ACHN (cell line): ENCODE measurements around the gene KIAA0040.

ENCODE experiments used
- DNase-seq: peaks from one replicate; pipeline ENCODE4 v3.0.0-alpha.2; 2015
- in situ Hi-C: cut with HindIII; loops from 2 replicates; pipeline ENCODE4 v1.10.0; 2017; ENCODE audit warnings: low sequenced_read_pairs, low pct_ligation_motif_present, low pct_unique_long_range_greater_than_20kb

KIAA0040 gene

DNA sequence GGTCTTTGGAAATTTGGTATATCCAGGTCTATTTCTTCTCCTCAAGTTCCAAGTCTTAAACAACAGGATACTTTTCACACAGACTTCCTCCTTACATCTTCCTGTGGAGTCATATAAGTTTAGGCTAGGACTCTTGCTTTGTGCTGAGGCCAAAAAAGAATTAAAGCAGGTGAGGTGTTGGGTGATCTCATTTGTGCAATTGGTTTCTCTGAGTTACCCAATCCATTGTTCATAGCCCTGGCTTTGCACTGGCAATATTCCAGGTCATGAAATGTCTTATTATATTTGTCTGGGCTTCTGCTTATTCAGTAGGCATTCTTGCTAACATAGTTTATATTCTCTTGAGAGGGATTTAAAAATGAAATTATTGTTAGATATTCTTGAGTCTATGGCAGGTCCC is 14.1 kb upstream of the KIAA0040 start:
- in situ Hi-C loops: no loop called here
- no peak for DNase-seq

DNA sequence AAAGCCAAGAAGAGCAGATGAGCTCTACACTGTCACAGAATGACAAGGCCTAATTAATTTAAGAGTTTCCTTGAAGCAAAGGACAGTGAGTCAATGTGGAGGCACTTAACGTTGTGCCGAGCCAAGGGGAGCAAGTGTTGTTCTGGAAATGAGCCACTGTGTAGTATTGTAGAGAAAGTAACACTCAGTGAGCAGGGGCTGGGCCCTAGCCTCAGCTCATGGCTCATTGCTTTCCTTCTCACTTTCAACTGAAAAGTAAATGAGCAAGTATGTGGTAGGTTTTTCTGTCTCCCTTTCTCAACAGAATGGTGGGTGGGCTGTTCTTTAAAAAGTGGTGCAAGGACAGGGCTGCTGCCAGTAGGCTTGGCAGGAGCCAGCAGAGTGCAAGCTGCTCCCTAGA is 11.8 kb upstream of the KIAA0040 start:
- in situ Hi-C loops: no loop called here
- DNase-seq: no peak

DNA sequence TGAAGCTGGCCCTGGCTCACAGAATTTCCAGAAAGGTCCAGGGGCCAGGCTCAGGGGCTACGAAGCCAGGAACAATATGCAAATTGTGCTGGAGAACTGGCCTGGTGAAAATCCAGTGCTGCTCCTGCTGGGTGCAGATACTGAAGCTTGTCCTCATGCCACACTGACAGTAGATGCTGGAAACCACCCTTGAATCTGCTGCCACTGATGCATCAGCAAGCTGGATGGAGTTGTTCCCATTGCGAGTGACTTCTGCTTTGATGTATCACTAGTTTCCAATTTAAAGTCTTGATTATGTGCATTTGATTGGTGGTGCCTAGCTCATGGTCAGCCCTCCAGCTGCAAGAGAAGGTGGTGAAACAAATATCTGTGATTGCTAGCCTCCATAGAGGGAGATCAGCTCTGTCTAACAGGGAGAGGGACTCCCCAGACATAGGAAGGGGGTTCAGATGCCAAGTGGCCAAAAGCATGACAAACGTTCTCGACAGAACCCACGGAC is 11.0 kb upstream of the KIAA0040 start:
- no peak for DNase-seq
- in situ Hi-C loops: no loop called here

DNA sequence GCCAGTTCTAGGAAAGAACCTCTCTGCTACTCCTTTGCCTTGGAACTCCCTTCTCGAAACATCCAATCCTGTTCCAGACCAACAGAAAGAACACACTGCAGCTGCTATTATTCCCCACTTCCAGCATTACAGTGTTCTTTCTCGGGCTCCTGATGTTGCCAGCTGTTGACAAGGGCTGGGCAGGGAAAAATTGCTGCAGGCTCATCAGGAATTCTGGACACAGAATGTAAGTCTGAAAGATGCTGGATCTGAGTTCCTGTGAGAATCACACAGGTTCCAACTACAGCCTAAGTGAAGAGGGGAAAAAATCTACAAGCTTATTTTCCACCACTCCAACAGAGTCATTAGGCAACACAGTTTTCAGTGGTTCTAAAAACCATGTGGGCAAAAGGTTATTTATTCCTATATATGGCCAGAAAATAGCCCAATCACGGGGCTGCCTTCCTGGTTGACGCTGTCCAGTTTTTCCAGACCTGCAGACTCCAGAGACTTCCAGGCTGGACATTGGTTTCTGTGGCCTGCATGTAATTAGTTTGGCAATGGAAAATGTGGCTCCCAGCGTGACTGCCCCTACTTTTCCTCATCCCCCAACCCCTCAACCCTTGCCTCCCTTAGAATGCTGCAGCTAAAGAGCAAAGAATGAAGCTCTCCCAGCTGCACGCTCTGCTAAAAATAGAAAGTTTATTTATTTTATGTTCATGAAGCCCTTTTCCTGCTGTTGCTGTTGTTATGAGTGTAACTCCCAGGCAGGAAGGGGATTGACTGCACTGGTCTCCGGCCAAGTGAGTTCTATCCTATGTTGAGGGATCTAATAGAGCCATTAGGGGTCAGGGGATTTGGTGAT is 8.3 kb upstream of the KIAA0040 start:
- no peak for DNase-seq
- in situ Hi-C loops: no loop called here

DNA sequence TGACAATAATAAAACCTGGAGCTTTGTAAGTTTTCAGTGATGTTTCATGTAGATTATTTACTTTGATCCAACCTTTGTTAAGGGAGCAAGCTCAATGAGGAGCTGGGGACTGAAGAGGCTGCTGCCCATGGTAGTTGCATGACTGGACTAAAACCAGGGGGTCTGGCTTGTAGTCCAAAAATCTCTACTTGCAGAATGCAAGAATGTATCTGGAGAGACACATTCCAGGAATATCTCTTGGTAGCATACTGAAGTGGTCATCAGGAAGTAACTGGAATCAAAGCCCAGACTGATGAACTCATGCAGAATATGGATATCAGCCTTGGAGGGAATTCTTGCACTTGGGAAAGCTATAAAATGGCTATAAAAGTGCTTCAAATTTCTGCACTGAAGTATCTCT is 5.8 kb upstream of the KIAA0040 start:
- no peak for DNase-seq
- in situ Hi-C loops: no loop called here

DNA sequence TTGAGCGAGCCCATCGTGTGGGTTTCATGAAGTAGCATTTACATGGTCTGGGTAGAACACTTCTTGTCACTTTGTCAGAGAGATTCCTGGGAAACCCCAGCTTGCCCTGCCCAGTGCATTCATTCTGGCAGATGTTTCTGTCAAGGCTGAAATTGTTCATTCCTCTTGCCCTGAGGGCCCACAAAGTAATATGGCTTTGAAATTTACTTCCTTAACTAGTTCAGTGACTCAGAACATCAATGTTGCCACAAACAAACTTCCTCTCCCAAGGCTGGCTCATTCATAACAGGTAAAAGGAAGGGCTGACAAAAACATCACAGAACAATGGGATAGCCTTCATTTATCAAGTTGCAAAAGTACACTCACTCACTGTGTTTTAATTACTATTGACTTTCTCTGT is 5.0 kb upstream of the KIAA0040 start:
- in situ Hi-C loops: no loop called here
- no peak for DNase-seq

DNA sequence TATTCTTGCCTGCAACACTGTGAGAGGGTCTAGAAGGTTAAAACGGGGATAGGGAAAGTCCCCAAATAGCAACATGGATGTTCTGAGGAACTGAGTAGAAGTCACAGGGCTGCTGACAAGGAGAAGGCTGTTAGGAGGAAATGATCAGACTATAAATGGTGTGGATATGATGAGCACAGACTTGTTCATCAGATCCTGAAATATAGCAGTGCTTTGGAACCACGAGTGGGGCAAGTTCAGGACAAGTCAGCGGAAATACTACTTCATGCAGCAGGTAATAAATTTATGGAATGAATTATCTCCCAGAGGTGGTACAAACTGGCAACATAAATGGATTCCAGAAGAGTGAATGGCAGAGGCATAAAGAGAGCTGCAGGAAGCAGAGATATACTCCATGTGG is 3.2 kb upstream of the KIAA0040 start:
- no peak for DNase-seq
- in situ Hi-C loops: no loop called here

DNA sequence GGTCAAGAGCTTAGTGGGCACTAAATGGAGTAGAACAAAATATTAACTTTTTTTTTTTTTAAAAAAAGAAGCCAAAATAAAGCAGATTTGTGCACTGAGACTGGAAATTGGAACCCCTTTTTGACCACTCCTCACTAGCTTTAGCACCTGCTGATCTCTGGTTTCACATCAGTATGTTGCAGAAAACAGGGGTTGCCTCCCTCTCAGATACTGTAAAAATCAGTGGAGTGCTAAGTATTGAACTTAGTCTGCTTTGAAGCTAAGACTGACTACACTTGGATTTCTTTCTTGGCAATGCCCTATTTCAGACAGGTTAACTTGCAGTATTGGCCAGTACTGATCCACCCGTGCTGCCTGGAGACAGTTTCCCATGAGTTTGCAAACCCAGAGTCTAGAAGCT is 2.7 kb upstream of the KIAA0040 start:
- in situ Hi-C loops: no loop called here
- no peak for DNase-seq

DNA sequence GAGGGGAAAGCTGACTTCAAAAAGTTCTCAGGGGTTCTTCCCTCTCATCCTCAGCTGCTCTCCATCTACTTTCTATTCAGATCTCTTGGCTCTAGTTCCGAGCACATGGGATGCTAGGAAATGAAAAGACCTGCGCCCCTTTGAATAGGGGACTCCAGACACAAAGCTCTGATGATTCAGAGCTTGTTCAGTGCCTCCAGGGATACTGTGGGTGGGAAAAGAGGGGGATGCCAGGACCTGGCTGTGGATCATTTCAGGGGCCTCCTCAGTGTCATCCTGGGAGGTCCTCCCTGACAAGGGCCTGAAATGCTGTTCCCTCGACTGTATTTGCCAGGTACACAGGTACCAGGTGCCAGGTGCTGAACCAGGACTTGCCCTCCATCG is 943 bp upstream of the KIAA0040 start:
- DNase-seq: no peak
- in situ Hi-C loops: no loop called here

DNA sequence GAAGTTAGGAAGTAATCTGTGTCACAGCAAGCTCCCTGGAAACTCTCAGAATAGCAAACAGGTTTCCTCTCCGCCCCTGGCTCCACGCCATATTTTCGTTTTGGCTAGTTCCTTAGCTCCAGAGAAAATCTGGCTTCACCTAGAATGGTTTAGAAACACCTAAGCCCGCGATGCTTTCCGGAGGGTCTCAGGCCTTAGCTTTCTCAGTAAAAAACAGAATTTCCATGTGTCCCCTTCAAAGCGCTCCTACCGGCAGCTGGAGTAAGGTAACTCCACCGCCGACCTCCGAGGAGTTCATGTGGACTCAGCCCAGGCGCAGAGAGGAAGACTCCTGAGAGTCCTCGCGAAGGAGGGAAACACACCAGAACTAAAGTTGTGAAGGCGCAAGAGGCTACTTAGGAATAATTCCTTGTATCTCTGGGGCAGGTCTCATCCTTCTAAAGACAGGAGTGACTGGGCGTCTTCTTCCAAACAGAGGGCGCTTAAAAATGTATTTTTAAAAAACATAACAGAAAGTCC is 406 bp downstream of the KIAA0040 start:
- DNase-seq: peak; percentile 17
- in situ Hi-C loops: no loop called here

DNA sequence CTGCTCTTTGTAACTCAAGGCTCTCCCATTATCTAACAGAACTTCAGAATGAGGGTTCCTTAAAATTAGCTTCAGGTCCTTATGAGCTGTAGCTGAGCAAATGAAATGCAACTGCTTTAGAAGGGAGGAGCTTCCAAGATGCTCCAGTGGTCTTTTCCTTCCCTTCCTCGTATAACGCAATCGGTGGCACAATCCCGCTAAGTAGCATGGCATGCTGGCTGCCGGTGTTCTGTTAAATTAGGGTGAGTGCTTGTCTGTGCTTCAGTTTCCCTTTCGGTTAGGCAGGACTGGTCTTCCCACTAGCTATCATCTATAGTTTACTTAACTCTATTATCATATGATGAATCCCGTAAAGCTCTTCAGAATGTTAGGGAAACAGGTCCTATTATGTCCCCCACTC is 917 bp downstream of the KIAA0040 start:
- peak; percentile 22 for DNase-seq
- in situ Hi-C loops: no loop called here

DNA sequence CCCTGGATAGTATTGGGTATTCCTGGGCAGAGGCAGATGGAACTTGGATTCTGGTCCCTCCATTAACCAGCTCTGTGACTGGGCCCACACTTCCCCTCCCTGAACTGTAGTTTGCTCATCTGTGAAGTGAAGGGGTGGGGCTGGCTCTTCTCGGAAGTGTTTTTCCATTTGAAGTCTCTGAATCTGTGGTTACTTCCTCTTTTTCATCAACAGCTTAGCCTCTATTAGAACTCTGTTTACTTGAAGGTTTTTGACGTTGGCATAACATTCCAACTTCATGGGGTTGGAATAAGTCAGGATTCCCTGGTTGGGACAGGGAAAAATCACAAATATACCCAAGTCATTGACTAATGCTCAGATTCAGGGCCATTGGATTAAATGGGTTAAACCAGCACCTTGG is 3.6 kb downstream of the KIAA0040 start:
- no peak for DNase-seq
- in situ Hi-C loops: no loop called here

DNA sequence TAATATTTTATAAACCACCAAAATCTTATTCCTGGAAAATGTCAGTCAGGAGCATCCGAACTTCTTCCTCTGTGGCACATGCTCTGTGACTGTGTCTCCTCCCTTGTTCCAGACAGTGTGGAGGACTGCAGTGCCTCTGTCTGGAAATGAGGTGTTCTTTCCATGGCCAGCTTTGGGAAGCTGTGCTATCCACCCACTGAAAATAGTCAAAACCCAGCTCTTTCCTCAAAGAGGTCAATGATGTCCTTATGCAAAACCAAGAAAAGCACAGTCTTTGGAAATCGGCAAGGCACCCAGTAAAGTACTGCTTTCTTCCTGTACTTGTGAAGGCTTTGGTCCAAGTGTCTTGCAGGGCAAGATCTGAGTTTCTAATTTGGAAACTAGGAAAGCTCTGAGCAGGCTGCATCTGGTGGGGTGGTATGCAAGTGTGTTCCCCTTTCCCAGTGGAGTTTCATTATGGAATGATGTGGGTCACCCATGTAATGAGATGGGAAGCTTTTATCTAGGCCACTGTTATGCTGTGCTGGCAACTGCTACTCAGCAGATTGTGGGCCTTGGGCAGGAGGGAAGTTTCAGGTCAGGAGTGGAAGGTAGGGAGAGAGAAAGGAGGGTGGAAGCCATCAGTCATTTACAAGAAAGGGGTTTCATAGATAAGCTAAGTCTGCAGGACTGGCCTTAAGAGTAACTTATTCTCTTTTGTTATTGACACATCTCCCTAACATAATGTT is 6.0 kb downstream of the KIAA0040 start:
- DNase-seq: no peak
- in situ Hi-C loops: no loop called here

DNA sequence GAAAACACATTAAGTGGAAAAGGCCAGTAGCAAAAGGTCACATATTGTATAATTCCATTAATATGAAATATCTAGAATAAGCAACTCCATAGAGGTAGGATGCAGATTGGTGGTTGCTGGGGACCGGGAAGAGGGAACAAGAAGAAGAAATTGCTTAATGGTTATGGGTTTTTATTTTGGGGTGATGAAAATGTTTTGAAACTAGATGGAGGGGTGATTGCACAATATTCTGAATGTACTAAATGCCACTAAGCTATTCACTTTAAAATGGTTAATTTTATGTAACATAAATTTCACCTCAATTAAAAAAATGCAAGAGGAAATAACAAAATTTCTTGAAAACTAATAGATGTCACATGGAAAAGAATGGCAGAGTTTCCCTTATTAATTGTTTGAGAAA is 6.7 kb downstream of the KIAA0040 start:
- in situ Hi-C loops: no loop called here
- no peak for DNase-seq

DNA sequence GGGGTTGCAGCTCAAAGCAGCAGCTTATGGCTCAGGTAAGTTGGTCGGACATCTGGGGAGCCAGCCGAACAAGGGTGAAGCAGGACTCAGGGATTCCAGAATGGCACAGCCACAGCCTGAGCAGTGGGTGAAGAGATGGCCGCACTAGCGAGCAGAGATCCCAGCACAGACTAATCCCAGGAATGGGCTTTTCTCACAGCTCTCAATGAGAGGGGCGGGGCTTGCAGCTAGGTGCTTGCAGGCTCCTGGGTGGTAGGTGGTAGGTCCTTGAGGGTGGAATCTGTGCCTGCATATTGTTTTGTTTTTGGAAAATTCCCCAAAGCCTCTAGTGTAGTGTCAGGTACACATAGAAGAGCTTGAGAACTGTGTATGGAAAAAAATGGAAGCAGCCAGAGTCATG is 9.0 kb downstream of the KIAA0040 start:
- in situ Hi-C loops: no loop called here
- DNase-seq: no peak

DNA sequence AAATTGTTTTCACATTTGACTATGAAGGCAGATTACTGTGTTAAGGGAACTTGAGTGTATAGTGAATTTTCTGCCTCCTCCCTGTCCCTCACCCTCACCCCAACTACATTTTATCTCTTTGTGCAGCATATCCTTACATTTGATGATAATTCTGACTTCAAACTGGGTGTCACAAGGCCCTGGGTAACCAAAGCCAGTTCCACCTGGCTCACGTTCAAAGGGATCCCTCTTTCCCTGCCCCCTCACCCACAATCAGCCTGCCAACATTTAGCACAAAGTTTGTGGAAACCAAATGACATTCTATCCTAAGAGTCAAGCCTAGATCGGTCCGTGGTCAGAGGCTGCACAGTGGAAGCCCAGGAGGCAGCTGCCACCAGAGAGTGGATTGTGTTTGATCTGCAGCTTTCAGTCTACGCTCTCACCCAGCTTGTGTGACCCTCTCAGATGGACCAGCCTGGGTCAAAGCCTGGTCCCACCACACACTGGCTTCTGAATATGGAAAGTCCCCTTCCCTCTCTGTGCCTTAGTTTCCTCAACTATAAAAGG is 10.3 kb downstream of the KIAA0040 start:
- in situ Hi-C loops: no loop called here

DNA sequence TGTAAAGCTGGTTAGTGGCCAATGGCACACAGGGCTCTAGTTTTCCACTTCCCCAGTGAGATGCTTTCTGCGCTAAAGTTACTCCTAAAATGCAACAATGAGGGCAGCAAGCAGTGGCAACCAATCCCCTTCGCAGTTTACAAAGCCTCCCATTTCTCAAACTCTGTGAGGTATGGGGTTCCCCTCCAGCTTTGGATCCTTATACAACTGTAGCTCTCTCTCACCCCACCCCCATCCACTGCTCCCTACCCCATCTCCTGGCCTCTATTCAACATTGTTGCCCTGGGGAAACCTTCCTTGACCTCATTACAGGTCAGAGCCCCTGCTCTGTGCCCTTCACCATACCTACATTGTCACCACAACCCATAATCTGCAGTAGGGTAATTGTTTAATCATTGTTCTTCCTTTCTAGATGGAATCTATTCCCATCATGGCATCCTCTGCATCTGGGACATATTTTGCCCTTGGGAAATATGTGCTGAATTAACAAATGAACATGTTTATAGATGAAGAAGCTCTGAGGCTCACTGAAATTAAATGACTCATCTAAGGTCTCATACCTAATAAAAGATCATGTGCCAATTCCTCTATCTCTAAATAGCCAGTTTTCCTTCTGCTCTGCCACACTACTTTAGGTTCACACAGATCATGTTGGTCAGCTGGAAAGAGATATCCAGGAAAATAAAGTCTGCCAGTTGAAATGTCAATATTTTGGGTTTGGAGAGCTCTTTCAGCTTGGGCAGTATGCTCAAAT is 12.6 kb downstream of the KIAA0040 start:
- no peak for DNase-seq
- in situ Hi-C loops: no loop called here

More for the DNA sequence above, 10.3 kb downstream of the KIAA0040 start:
- no peak for DNase-seq

DNA sequence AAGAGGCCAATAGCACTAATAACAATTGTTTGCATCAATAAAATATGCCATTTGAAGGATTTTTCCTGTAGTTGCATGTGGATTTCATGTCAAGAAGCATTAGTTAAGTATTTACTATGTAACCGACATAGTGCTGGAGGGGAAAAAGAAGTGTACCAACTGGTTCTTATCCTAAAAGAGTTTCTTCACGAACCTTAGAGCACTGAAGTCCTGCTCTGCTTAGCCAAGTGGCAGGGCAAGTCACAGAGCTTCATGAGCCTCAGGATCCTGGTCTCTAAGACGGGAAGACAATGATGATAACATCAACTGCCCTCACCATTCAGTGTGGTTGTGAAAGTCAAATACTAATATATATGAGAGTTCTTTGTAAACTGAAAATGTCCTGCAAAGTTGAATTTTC is 14.1 kb downstream of the KIAA0040 start:
- in situ Hi-C loops: no loop called here
- no peak for DNase-seq

DNA sequence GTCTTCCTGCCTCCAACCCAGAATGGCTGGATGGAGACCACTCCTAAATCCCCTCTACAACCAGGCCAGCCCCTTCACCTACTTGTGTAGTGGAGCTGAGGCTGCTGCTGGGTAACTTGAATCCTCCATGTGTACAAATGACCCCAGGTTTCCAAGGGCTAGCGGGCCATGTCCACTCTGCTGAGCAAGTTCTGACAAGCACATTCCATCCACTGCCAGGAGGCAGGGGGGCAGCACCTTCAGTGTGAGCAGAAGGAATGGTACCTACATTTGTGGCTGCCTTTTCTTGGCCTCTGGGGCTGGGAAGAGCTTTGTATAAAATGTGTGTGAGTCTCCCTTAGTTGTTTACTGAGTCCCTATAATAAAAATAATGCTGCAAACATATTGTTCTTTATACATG is 14.5 kb downstream of the KIAA0040 start:
- no peak for DNase-seq
- in situ Hi-C loops: no loop called here
